CD4-positive, alpha-beta T cell treated with Interleukin-6 for 4 hours (primary cell): ENCODE data around the gene ANKS6.

Experiments
- DNase-seq: peaks from one replicate; pipeline ENCODE4 v3.0.0-alpha.2; 2020; ENCODE audit warnings: mixed read lengths

The ANKS6 gene

DNA sequence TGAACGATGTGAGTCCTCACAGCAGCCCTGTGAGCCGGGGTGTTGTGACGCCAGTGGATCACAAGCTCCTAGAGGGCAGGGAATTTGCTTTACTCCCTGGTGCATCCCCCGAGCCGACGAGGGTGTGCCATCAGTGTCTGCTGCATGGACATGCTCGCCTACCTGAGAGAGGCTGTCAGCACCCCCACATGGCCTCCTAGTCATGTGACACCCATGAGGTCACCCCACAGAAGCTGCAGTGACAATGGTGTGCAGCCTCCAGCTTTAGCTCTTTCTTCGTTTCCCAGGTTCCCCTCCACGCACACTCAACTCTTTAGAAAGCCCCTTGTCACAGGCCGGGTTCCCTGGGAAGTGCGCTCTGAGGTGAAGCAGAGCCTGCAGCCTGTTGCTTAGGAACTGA, 67.9 kb downstream of the ANKS6 start:
- no peak for DNase-seq

DNA sequence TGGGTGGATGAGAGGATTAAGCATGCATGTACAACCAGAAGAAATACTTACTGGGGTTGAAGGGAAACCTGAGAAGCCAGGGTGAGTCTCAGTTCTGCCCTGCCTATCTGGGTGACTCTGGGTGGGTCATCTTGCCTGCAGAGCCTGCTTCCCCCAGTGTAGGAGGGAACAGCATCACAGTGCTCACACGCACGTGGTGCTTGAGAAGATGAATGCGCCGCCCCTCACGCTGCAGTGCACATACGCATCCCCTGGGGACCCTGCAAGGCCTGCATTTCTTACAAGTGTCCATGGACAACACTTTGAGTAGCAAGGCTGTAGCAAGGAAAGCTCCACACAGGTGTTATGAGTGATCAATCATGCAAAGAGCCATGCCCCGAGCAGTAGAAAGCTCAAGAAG, 68.9 kb downstream of the ANKS6 start:
- no peak for DNase-seq

DNA sequence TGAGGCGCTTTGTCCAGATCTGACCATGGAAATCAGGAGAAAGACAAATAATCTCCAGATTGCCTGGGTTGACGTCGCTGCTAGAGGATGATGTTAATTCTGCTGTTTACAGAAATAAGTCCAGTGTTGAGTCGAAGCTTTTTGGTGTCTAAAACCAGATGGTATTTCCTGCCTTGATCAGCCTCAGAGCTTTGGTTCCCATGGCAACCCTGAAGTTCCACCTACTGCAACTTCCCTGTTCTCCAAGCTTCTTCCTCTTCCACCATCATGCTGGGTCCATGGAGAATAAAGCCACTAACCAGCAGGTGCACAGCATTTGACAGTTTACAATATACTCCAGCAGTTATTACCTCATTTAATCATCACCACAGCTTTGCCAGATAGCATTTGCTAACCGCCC, 69.6 kb downstream of the ANKS6 start:
- DNase-seq: no peak

DNA sequence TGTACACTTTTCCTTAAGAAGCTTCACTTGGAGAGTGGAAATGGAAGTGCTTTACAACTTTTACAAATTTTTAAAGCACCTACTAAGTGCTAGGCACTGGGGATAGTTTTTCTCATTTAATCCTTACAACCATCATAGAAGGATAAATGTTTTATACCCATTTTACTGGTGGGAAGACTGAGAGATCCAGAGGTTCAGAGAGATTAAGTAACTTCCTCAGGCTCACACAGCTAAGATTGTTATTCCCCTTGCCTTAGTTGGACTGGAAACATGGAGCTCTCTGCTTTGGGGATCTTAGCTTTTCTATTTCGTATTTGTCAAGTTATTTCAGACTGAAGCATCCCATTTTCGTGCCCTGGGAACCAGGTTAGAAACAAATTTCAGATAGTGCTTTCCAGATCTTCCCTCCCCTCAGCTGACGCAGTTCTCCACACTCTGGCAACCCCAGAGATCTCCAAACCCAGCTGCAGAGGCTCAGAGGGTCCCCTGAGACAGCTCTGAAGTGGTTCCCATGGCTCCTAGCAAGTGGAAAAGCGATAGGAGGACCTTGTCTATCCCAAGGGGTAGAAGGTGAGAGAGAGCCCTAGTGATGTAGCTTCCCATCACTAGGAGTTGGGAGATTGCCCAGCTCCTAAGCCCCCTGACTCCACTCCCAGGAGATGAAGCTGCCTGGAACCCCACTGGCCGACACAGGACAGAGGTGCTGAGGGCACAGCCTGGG, 71.4 kb downstream of the ANKS6 start:
- DNase-seq: no peak

DNA sequence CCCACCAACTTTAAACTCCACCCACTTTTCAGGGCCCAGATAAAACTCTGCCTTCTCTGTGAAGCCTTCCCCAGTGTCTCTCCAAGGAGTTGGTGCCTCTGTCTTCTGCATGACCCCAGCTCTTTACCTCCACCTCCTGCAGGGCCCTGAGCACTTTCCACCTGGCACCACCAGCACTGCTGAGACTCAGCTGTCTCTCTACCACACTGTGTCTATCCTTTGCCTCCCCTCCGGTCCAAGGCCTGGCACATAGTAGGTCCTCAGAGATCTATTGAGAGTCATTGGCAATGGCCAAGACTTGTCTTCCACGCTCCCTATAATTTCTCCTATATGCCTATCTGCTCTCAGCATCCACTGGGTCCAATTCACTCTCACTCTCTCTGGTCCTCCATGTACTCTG, 74.7 kb downstream of the ANKS6 start:
- DNase-seq: no peak

DNA sequence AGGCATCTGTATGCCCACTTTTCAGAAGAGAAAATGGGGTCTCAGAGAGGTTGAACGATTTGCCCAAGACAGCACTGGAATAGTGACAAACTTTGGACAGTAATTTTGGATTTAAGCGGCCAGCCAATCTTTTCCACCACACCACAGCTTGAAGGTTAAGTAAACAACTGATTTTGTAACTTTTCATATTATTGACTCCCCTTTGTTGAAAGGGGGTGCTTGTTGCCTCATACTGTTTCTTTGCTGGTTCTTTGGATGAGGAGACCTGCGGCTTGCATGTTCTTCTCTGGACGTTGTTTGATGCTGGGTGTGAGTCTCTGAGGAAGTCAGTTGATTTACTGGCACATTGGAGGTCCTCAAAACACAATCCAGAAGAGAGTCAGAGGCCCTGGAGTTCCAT, 76.0 kb downstream of the ANKS6 start:
- DNase-seq: no peak

DNA sequence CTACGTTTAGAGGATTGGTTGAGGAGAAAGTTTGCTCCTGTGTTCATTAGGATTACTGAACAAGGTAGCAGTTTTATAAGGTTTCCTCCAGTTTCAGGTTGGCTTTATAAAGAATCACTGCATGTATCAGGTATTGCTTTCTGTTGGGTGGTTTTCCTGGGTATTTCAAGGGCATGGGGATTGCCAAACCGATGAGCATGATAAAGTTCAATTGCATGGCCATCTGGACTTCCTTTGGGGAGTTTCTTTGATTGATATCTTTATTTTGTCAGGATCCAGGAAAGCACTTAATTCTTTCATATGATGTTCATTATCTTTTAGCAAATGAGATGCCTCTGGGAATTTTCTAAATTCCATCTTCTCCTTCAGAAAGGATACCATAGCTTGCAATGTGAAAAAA, 77.3 kb downstream of the ANKS6 start:
- DNase-seq: no peak

DNA sequence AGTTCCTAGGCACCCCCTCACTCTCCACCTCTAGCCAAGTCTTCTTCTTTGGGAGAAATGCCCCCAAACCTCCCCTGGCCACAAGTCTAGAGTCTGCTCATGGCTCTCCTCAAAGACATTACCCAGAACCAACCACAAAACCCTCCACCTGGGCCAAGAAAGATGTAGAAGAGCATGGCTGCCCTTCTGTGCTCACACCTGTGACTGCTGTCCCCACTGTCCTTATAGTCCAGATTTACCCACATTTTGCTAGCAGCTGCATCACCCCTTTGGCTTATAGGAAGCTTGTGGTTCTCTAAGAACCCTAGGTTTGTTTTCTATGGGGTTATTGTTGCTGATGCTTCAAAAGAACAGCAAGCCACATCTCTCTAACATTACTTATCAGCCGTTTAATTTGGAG, 81.5 kb downstream of the ANKS6 start:
- DNase-seq: no peak

DNA sequence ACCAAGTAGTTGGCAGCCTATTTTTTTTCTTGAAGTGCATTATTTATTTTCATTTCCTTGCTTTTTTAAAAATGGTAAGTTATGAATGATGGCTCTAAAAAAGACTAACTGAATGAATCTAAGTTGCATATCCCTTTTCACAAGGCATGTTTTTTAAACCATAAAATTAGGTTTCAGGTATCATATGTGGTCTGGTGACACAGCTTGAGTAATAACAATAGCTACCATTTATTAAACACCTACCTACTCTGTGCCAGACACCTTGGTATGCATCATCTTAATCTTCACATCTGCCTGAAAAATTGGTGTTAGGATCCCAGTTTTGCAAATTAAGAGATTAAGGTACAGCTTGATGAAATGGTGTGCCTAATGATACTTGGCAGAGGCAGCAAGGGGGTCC, 83.4 kb downstream of the ANKS6 start:
- DNase-seq: no peak

DNA sequence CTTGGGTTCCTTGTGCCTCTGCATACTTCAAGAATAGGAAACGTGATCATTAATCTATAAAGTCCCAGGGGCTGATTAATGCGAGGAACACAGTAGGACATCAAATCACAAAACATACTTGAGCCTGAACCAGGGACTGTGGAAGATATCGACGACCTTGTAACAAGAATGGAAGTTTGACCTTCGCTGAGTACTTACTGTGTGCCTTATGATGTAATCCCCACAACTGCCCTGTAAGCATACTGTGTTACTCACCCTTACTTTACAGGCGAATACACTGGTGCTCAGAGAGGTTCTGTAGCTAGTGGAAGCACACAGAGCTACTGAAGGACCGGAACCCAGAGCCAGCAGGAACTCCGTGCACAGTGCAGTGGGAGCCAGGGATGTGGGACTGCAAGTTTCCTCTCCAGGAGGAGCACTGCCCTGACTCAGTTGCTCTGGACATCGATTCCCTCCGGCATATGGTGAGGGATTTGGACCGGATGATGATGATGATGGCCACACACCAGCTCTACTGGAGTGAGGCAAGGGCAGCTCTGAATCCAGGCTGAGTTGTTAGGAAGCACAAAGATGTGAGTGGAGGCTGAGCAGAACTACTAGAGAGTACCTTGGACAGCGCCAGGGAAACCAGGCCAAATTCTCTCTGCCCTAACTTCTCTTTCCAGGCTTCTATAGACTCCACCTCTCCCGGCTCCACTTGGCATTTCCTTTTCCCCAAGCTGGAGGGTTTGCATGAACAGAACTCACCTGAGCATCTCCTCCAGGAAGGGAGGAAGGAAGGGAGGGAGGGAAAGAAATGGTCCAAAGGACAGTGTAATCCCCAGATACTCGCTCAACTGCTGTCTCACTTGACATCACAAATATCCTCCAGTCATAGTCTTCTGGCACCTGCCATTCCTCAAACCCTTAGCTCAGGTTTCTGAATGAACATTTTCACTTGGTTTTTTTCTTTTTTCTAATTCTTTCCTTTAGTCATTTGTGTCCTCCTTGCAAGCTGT, 86.1 kb downstream of the ANKS6 start:
- no peak for DNase-seq

DNA sequence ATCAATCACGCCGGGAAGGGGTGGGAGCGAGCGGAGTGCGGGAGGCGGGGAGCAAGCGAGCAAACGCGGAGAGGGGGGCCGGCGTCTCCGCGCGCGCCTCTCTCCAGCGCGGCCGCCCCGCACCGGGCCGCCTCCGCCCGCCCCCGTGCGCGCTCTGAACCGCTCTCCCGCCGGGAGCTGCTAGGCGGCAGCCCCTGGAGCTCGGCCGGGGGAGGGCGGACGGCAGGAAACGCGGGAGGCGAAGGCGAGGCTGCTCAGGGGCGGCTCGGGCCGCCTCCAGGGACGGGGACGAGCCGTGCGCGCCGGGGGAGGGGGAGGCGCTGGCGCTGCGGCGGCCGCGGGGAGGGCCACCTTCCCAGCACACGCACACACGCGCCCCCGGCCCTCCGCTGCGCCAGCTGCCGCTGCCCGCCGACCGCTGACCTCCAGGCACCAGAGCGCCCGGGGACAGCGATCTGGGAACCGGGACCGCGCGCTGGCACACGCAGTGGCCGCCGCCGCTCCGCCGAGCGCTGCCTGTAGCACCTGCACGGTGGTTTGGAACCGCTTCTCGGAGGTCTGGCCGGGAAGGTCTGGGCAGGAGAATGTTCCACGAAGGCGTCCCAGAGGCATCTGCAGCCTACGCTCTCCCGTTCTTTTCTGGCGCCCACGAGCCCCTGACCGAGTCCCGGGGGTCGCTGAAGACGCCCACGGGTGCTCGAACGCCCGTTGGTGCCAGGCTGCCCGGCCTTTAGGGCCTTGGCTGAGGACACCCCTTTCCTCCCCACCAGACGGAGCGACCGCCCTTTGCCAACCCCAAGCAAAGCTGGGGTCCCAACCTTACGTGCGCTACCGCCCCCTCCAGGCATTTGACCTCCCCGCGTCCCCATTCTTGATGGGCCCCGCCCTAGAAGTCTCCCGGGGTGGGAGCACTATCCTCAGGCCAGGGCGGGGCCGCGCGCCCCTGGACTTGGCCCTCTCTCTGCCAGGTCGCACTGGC, 87.1 kb downstream of the ANKS6 start, which contains the start of gene GABBR2:
TSS of gene GABBR2 (minus strand) at position 3 of the 979 bp plus-strand sequence. CDS start 198 bp downstream, outside the sequence.
- DNase-seq: no peak

DNA sequence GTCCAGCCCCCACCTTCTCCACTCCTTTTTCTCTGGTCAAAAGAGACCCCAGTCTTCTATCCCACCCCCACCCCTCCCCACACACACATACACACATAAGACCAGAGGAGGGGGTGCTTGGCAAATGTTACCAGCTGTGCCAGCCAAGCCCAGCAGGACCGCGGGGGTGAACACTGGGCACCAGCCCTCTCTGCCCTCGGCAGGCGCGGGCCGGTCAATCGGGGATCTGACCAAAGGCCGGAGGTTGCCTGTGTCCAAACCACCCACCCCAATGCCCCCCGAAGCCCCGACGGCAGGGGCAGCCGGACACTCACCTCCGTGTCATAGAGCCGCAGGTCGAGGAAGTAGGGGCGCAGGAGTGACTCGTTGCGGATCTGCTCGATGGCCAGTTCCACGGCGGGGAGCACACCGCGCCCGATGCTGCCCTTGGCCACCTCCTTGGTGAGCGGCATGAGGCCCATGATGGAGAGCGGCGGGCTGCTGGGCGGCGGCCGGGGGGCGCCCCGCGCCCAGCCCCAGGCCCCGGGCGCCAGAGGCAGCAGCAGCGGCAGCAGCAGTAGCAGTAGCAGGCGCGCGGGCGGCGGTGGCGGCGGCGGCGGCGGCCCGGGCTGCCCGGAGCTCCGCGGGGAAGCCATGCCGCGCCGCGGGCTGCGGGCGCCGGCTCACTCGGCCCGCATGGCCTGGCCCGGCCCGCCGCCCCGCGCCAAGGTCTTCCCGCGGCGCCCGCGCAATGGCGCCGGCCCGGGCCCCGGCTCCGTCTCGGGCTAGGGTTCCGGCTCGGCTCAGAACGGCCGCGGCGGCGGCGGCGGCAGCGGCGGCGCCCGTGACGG, 88.0 kb downstream of the ANKS6 start:
- DNase-seq: no peak

DNA sequence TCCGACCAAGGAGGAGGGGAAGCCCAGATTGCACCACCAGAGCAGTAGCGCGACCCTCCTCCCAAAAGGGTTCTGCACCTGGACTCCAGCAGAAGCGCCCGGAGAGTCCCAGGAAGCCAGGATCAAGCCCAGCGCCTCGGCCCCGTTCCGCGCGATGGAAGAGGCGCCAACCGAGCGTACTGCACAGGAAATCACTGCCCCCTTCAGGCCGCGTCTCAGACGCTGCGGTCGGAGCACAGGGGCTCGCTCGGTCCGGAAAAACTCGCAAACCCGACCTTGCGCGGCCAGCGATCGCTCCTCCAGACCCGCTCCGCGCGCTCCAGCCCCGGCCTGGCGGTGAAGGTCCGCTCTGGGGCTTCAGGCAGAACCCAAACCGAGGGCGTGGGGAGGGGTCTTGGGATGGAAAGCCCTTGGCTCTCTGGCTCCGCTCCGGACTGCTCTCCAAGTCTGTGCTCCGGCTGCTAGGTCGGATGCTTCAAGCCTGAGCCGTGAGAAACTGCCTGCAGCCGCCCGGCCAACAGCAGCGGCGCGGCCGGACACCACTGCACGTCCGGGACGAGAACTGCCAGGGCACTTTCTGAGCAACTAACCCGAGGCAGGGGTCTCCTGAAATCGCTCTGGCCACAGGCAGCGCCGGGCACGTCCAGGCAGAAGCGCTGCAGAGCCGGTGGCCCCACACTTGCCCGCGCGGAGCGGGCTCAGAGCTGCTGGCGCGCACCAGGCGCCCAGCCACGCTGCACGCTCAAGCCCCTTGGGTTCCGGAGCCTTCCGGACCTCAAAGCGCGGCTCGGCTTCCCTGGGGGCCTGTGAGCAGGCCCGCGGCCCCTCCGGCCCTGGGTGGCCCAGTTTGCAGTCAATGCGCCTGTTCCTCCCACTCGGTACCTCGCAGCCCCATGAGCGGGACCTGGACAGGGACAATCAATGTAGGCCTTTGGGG, 88.9 kb downstream of the ANKS6 start:
- DNase-seq: no peak

DNA sequence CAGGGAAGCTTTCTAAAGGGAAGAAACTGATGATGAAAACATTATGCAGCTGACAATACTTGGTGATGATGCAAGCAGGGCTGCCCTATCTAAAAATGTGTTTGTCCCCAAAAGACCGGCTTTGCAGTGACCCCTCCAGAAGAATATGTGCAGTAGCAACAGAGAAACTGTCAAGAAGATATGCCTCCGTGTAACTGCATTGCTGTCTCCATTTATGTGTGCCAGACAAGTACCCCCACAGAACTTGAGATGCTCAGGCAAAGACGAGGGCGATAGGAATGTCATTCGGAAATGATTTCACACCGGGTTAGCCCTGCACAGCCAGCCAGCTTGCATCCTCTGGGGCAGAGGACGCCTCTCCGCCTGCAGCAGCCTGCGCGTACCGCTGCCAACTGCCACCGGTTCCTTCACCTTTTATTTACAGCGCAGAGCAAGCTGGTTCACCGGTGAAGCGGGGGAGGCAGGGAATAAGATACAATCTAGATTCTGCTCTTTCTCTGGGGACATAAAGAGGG, 89.6 kb downstream of the ANKS6 start:
- no peak for DNase-seq

DNA sequence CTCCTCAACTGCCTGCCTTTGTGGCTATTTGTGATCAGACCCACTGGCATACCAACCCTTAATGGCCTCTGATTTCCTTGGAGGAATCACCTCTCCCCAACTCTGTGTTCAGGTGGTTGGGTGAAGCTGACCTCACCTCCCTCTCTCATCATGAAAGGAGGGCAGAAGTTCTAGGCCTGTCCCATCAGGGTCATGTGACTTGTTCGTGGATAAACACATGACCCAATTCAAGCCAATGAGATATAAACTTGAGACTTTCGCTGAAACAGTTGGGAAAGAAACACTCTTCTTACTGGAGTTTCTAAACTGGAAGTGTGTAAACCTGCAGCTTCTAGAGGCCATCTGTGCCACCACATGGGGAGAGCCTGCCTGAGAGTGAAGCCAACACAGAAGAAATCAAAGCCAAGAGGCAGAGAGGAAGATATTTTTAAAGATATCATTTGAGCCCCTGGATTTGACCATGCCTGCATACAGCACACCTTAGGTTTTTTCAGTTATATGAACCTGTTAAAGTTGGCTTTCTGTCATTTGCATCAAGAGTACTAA, 93.4 kb downstream of the ANKS6 start:
- no peak for DNase-seq

DNA sequence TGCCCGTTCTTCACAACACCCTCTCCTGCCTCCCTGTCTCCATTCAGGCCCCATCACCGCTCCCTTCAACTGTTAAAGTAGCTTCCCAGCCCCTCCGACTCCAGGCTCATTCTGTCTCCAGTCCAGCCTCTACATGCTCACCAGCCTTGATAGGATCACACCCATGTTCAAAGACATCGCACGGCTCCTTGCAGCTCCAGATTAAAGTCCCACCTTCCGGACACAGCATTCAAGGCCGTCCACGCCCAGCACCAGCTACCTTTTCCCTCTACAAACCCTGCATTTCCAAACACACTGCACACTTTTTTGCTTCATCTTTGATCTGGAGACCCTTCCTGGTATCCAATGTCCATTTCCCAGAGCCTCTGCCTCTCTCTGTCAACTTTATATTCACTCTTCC, 94.0 kb downstream of the ANKS6 start:
- no peak for DNase-seq

DNA sequence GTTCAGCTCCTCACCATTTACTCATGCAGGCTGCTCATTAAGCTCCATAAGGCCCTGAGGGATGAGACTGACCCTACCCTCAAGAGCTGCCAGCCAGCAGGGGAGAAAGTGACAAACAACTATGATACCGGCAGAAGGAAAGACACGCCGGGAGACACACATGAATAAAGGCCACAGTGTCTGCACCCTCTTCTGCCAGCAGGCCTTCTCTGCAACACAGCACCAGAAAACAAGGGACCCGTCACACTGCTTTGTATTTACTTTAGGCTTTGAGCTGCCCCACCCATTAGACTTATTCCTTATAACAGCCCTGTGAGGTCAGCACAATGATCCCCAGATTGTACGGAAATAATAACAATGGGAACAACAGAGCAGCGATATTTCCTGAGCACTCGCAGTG, 94.8 kb downstream of the ANKS6 start:
- DNase-seq: no peak

DNA sequence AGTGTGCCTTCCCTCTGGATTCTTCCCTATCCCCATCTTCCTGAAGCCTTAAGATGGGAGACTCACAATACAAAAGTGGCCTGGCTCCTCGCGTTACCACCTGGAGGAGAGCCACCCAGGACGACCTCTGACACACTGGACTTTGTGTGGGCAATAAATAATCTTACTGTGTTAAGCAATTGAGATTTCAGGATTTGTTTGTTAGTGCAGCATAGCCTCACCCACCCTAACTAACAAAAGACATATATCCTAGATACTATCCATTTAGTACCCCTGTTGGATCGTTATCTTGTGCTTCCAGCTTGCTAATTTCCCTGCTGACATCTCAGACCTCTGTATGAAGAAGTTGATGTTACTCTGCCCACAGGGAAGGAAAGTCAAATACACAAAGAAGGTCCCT, 95.6 kb downstream of the ANKS6 start:
- DNase-seq: no peak

DNA sequence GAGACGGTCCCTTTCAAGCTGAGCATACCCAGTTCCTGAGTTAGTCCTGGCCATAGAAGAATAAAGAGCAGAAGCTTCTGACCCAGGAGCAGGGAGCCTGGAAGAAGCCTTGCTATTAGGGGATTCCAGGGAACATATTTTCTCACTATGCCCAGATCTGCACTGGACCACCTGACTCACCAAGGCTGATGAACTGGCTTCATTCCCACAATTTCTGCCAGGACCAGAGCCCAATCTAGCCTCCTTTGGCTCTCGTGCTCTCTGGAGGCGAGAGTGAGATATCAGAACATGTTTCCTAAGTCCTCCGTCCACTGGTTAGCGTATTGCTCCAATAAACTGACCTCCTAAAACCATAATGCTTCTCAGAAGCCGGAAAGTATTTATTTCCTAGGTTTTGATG, 97.5 kb downstream of the ANKS6 start:
- no peak for DNase-seq

DNA sequence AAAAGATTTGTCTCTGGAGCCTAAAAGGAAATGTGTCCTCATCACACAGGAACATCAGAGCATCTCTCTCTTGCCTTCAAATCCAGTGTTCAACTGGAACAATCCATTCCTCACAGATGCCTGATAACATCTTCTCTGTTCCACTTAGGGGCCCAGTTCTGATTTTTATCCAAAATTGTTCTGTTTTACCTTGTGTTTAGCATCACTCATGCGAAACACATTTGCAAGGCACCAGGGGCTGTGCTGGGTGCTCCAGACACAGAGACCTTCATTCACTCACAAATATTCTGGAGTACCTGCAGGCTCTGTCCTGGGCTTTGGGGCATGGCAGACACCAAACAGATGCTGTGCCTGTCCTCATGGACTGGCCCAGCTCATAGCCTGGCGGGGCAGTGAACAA, 101.4 kb downstream of the ANKS6 start:
- no peak for DNase-seq
